GM04503 (cell line): ENCODE results near the gene ZNF142.

Source experiments
- DNase-seq: peaks from one replicate; pipeline ENCODE4 v3.0.0-alpha.2; 2012; ENCODE audit warnings: low read depth

ZNF142 gene

GRCh38 chr2:218655751-218656150 lies 3.7 kb downstream of the ZNF142 start:
- DNase-seq: no peak

GRCh38 chr2:218648787-218649100 lies 10.7 kb downstream of the ZNF142 start:
- no peak for DNase-seq

- no peak for DNase-seq
Observed at GRCh38 chr2:218648088-218648786, 11.2 kb downstream of the ZNF142 start.

- DNase-seq: no peak
Observed at GRCh38 chr2:218645126-218645525, 14.3 kb downstream of the ZNF142 start.

GRCh38 chr2:218644721-218645120 lies 14.7 kb downstream of the ZNF142 start:
- no peak for DNase-seq

- no peak for DNase-seq
Observed at GRCh38 chr2:218643751-218644310, 15.6 kb downstream of the ZNF142 start.

- no peak for DNase-seq
Observed at GRCh38 chr2:218642786-218643185, 16.6 kb downstream of the ZNF142 start.

- no peak for DNase-seq
Observed at GRCh38 chr2:218642121-218642656, 17.2 kb downstream of the ZNF142 start.

GRCh38 chr2:218638372-218638771 lies 21.1 kb downstream of the ZNF142 start:
- DNase-seq: no peak

- DNase-seq: no peak
Observed at GRCh38 chr2:218635719-218636118, 23.7 kb downstream of the ZNF142 start.

GRCh38 chr2:218631837-218632236 lies 27.6 kb downstream of the ZNF142 start:
- DNase-seq: no peak

GRCh38 chr2:218627939-218628338 lies 31.5 kb downstream of the ZNF142 start:
- DNase-seq: no peak

GRCh38 chr2:218626369-218626768 lies 33.1 kb downstream of the ZNF142 start:
- DNase-seq: no peak

- DNase-seq: no peak
Observed at GRCh38 chr2:218623366-218623705, 36.1 kb downstream of the ZNF142 start.

- DNase-seq: no peak
Observed at GRCh38 chr2:218622606-218623365, 36.6 kb downstream of the ZNF142 start.

GRCh38 chr2:218621007-218621406 lies 38.4 kb downstream of the ZNF142 start:
- DNase-seq: no peak

- no peak for DNase-seq
Observed at GRCh38 chr2:218618102-218618860, 41.1 kb downstream of the ZNF142 start.

GRCh38 chr2:218615868-218616315 lies 43.5 kb downstream of the ZNF142 start:
- no peak for DNase-seq

GRCh38 chr2:218607436-218608115 lies 51.8 kb downstream of the ZNF142 start, which contains the start of gene PLCD4:
PLCD4 (plus strand) TSS chr2:218607899; CDS start chr2:218615740, 7,841 bp downstream.
- DNase-seq: peak; percentile 41

GRCh38 chr2:218605432-218605831 lies 54.0 kb downstream of the ZNF142 start:
- no peak for DNase-seq
